ENCODE data around the gene SLC22A31.

DNA sequence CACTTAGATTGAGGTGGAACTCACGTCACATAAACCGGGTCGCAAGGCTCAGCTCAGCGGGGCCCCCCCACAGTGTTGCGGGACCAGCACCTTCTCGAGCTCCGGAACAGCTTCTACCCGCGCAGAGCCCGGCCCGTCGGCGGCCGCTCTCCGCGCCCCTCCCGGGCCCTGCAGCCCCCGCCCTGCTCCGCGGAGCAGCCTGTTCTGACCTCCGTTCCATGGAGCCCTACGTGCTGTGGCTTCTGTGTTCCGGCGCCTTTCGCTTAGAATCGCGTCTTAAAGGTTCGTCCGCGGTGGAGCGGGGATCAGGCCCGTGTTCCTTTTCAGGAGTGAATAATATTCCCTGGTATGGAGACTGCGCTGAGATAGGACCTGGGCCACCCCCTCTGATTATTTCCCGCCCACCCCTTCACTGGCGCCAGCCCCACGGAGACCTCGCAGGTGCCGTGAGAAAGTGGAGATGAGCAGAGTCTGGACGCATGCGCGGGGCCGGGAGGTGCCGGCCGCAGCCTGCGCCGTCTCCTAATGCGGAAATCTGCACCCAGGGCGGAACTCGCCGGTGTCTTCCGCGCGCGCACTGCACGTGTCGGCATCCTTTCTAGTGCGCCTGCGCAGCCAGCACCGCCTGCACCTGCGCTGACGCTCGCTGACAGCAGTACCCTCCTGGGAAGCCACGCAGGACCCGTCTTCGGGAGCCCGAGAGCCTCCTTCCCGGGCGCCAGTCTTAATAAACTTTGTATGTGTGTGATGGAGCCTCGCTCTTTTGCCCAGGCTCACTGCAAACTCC lies 48.1 kb upstream of the SLC22A31 start:
- TF ChIP-seq, protein P1, sequence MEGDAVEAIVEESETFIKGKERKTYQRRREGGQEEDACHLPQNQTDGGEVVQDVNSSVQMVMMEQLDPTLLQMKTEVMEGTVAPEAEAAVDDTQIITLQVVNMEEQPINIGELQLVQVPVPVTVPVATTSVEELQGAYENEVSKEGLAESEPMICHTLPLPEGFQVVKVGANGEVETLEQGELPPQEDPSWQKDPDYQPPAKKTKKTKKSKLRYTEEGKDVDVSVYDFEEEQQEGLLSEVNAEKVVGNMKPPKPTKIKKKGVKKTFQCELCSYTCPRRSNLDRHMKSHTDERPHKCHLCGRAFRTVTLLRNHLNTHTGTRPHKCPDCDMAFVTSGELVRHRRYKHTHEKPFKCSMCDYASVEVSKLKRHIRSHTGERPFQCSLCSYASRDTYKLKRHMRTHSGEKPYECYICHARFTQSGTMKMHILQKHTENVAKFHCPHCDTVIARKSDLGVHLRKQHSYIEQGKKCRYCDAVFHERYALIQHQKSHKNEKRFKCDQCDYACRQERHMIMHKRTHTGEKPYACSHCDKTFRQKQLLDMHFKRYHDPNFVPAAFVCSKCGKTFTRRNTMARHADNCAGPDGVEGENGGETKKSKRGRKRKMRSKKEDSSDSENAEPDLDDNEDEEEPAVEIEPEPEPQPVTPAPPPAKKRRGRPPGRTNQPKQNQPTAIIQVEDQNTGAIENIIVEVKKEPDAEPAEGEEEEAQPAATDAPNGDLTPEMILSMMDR (IDR thresholded peaks at IDR 0.05; ENCODE audit: low read length), result no peak
- no peak for TF ChIP-seq EZH2 (IDR thresholded peaks at IDR 0.05; ENCODE audit: borderline replicate concordance, low read length)

Data from OCI-LY1 (cell line).